ENCODE measurements around the gene ATP2B3. TPM values are rescaled to one million over a fixed set of nuclear protein-coding genes. Genes with fewer than 3 reads are reported as not detected.

Gene ATP2B3
- total RNA-seq, 1 donor from 2014 or later, result 0.10 TPM

- DNase-seq (ENCODE audit: low spot score), result no peak
- Mint-ChIP-seq H3K27ac (ENCODE audit: unreplicated experiment) (no peak overlapping the region), H3K36me3 (ENCODE audit: low read depth, unreplicated experiment) (peaks cover 6% of the 10 kb centered on the region), H3K4me3 (ENCODE audit: unreplicated experiment) (peak overlapping the region; percentile 42), H3K9me3 (ENCODE audit: unreplicated experiment) (no peaks in the 10 kb centered on the region), H3K27me3 (ENCODE audit: unreplicated experiment) (peaks cover 24% of the 10 kb centered on the region), H3K4me1 (ENCODE audit: unreplicated experiment) (peaks cover 8% of the 10 kb centered on the region)
- TF ChIP-seq, protein P1, sequence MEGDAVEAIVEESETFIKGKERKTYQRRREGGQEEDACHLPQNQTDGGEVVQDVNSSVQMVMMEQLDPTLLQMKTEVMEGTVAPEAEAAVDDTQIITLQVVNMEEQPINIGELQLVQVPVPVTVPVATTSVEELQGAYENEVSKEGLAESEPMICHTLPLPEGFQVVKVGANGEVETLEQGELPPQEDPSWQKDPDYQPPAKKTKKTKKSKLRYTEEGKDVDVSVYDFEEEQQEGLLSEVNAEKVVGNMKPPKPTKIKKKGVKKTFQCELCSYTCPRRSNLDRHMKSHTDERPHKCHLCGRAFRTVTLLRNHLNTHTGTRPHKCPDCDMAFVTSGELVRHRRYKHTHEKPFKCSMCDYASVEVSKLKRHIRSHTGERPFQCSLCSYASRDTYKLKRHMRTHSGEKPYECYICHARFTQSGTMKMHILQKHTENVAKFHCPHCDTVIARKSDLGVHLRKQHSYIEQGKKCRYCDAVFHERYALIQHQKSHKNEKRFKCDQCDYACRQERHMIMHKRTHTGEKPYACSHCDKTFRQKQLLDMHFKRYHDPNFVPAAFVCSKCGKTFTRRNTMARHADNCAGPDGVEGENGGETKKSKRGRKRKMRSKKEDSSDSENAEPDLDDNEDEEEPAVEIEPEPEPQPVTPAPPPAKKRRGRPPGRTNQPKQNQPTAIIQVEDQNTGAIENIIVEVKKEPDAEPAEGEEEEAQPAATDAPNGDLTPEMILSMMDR (IDR thresholded peaks at IDR 0.05; ENCODE audit: unreplicated experiment), result no peak
Observed at GRCh38 chrX:153517946-153518834, 748 bp downstream of the ATP2B3 start.

GRCh38 chrX:153519569-153520286 lies 2.3 kb downstream of the ATP2B3 start:
- Mint-ChIP-seq H3K27ac (ENCODE audit: unreplicated experiment) (no peak overlapping the region), H3K36me3 (ENCODE audit: low read depth, unreplicated experiment) (peaks cover 6% of the 10 kb centered on the region), H3K4me3 (ENCODE audit: unreplicated experiment) (no peak overlapping the region), H3K27me3 (ENCODE audit: unreplicated experiment) (peaks cover 20% of the 10 kb centered on the region), H3K9me3 (ENCODE audit: unreplicated experiment) (no peaks in the 10 kb centered on the region), H3K4me1 (ENCODE audit: unreplicated experiment) (peaks cover 8% of the 10 kb centered on the region)
- DNase-seq (ENCODE audit: low spot score), result no peak
- TF ChIP-seq, protein P1 (IDR thresholded peaks at IDR 0.05; ENCODE audit: unreplicated experiment), result no peak

DNA sequence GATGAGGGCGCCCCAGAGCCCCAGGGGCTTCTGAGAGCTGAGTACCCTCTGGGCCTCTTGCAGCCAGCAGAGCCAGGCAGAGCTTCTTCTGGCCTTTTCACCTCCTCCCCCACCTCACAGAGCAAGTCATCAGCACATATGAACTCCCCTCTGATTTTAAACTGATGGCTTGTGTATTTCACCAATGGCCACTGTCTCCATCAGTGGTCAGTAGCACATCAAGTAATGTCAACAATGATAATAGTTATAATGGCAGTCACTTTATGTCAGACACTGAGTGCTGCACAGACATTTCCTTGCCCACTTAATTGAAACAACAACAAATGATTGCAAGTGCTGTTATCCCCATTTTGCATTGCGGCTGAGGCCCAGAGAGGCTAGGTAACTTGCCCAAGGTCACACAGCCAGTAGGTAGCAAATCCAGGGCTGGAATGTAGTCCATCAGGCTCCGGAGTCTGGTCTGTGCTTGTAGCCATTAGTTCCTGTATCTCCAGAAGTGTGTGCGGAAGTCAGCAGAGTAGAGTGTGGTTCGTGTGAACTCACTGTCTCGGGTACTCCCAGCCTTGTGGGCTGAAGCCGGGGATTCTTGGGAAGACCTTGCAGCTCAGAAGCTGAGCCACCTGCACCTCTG lies 3.0 kb downstream of the ATP2B3 start:
- H3K4me3 Mint-ChIP-seq (ENCODE audit: unreplicated experiment), result no peak overlapping the region
- no peak overlapping the region for H3K27ac Mint-ChIP-seq (ENCODE audit: unreplicated experiment)
- TF ChIP-seq, protein P1 (IDR thresholded peaks at IDR 0.05; ENCODE audit: unreplicated experiment), result no peak
- no peak for DNase-seq (ENCODE audit: low spot score)
- no peaks in the 10 kb centered on the region for H3K9me3 Mint-ChIP-seq (ENCODE audit: unreplicated experiment)
- peaks cover 8% of the 10 kb centered on the region for H3K4me1 Mint-ChIP-seq (ENCODE audit: unreplicated experiment)
- H3K27me3 Mint-ChIP-seq (ENCODE audit: unreplicated experiment), result peaks cover 19% of the 10 kb centered on the region
- H3K36me3 Mint-ChIP-seq (ENCODE audit: low read depth, unreplicated experiment), result peaks cover 6% of the 10 kb centered on the region

DNA sequence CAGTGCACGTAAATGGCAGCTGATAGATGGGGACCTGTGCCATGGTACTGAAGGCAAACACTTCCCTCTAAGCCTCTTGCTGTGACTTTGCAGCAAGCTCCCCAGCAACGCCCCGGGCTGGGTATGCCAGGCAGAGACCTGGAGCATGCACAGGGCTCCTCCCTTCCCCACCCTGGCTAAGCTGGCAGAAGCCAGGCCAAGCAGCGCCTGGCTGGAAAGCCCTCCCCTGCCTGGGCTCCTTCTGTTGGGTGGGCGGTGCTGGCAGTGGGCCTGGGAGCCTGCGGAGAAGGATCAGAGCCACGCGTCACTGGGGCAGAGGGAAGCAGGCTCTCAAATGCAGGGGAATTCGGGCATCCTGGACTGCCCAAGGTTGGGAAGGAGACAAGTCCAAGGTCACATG lies 3.6 kb downstream of the ATP2B3 start:
- H3K4me1 Mint-ChIP-seq (ENCODE audit: unreplicated experiment), result peaks cover 6% of the 10 kb centered on the region
- H3K36me3 Mint-ChIP-seq (ENCODE audit: low read depth, unreplicated experiment), result peaks cover 2% of the 10 kb centered on the region
- TF ChIP-seq, protein P1 (IDR thresholded peaks at IDR 0.05; ENCODE audit: unreplicated experiment), result no peak
- peaks cover 14% of the 10 kb centered on the region for H3K27me3 Mint-ChIP-seq (ENCODE audit: unreplicated experiment)
- H3K4me3 Mint-ChIP-seq (ENCODE audit: unreplicated experiment), result no peak overlapping the region
- no peak for DNase-seq (ENCODE audit: low spot score)
- no peaks in the 10 kb centered on the region for H3K9me3 Mint-ChIP-seq (ENCODE audit: unreplicated experiment)
- no peak overlapping the region for H3K27ac Mint-ChIP-seq (ENCODE audit: unreplicated experiment)
